Measurements from ENCODE around the gene NRXN3. TPM values are rescaled to one million over a fixed set of nuclear protein-coding genes. Genes with fewer than 3 reads are reported as not detected.

The NRXN3 gene
- total RNA-seq, 3 donors from 2014 or later, result 2.1 to 27.3 (median 2.6) TPM

DNA sequence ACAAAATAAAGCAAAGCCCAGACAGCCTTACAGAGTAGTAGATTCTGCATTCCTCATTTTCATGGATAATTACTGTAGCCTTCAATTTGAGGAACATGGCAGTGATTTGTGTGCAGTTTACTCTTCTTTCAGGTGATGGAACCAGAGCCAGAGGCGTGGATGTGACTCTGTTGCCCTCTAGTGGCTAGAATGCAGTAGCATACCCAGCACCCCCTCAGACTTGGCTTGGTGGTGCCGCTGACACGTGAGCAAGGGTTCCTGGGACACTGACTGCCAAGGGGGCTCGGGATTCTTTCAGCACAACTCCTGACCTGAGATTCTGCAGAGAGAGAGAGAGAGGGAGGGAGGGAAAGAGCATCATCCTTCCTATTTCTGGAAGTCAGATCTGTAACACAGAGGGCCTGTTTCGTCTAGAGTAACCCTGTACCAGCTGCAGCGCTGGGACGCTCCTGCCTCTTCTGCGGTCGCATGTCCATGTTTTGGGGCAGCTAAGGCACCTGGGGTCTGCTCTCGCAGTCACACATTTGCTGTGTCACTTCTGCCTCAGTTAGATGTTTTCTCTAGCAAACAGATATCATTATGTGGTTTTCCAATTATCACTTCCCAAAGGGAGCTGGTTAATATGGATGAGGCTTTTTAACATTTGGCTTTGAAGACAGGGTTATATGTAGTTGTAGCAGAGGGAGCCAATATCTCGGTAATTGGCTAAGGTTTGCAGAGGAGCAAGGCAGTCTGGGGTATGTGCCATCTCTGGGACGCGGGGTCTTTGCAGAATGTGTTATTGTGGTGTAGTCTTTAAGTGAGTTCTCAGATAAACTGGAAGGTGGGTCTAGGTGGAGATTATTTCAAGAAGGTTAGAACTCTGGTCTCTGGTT is 428.1 kb downstream of the NRXN3 start:
- H3K9me3 ChIP-seq, result no peaks in the 10 kb centered on the region
- peak; percentile 81 for ATAC-seq
- H3K36me3 ChIP-seq (ENCODE audit: low read depth), result no peaks in the 10 kb centered on the region
- TF ChIP-seq, protein P1, sequence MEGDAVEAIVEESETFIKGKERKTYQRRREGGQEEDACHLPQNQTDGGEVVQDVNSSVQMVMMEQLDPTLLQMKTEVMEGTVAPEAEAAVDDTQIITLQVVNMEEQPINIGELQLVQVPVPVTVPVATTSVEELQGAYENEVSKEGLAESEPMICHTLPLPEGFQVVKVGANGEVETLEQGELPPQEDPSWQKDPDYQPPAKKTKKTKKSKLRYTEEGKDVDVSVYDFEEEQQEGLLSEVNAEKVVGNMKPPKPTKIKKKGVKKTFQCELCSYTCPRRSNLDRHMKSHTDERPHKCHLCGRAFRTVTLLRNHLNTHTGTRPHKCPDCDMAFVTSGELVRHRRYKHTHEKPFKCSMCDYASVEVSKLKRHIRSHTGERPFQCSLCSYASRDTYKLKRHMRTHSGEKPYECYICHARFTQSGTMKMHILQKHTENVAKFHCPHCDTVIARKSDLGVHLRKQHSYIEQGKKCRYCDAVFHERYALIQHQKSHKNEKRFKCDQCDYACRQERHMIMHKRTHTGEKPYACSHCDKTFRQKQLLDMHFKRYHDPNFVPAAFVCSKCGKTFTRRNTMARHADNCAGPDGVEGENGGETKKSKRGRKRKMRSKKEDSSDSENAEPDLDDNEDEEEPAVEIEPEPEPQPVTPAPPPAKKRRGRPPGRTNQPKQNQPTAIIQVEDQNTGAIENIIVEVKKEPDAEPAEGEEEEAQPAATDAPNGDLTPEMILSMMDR (IDR thresholded peaks at IDR 0.05), result peak; percentile 70
- no peaks in the 10 kb centered on the region for H3K4me1 ChIP-seq (ENCODE audit: low read depth)
- DNase-seq, result peak in 2 of 3 donors; percentile 28 to 53
- no peak overlapping the region for H3K4me3 ChIP-seq
- intact Hi-C loops (cut with DNase I, micrococcal nuclease), result no loop called here

DNA sequence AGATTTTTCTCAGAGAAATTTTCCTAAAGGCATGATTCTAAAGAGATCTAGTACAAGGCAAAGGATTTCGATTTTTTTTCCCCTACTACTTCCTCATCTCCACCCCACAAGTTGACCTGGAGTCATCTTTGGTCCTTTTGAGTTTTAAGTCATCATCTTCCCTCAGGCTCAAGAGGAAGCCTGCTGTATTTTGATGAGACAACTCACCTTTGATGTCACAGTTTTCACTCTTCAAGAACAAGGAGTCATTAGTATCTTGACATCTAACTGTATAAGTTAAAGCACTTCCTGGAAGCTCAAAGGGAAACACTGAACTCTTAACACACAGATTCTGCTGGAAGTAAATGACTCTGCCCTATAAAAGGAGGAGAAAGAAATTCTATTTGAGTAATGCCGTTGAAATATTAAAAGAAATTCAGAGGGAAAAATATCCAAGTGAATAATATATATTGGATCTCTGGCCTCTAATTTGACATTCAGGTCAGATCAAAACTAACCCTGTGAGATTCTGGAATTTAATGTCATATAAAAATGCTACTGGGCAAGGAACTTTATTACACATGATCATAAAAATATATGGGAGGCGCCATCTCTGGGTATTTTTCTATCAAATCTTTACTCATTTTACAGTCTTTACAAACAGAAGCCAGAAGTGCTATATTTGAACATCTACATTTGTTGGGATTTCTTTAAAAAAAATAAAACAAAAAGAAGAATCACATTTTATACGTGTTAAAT is 435.0 kb downstream of the NRXN3 start:
- Histone ChIP-seq H3K9me3 (no peaks in the 10 kb centered on the region), H3K4me1 (ENCODE audit: low read depth) (no peaks in the 10 kb centered on the region), H3K4me3 (no peak overlapping the region), H3K36me3 (ENCODE audit: low read depth) (no peaks in the 10 kb centered on the region)
- no peak for DNase-seq
- ATAC-seq, result peak; percentile 56
- intact Hi-C loops (cut with DNase I, micrococcal nuclease), result no loop called here
- TF ChIP-seq, protein P1 (IDR thresholded peaks at IDR 0.05), result no peak

DNA sequence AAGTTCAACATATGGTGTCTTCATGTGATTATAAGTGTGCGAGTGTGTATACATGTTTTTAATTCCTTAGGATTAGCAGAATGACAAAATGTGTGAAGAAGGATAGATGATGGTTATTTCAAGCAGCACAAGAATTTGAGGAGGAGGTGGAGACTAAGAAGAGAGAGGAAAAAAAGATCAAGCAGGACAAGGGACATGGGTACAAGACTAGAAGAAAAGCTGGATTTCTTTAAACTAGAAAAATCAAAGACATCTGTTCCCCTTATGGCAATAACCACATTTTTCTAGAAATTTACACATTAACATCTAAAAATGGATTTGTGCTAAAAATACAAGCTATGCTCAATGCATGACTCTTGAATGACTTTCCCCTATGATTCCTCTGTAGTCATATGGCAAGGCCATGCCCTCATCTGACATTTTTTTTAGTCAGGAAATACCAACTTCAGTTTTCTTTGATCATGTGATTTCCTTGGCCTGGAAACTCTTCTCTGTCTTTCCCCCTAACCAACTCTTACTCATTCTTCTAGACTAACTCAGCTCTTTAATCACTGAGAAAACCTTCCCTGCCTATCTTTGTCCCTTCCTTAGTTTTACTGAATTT is 435.8 kb downstream of the NRXN3 start:
- no peaks in the 10 kb centered on the region for H3K4me1 ChIP-seq (ENCODE audit: low read depth)
- H3K36me3 ChIP-seq (ENCODE audit: low read depth), result no peaks in the 10 kb centered on the region
- intact Hi-C loops (cut with DNase I, micrococcal nuclease), result no loop called here
- TF ChIP-seq, protein P1 (IDR thresholded peaks at IDR 0.05), result no peak
- no peaks in the 10 kb centered on the region for H3K9me3 ChIP-seq
- DNase-seq (no peak), ATAC-seq (no peak)
- no peak overlapping the region for H3K4me3 ChIP-seq

DNA sequence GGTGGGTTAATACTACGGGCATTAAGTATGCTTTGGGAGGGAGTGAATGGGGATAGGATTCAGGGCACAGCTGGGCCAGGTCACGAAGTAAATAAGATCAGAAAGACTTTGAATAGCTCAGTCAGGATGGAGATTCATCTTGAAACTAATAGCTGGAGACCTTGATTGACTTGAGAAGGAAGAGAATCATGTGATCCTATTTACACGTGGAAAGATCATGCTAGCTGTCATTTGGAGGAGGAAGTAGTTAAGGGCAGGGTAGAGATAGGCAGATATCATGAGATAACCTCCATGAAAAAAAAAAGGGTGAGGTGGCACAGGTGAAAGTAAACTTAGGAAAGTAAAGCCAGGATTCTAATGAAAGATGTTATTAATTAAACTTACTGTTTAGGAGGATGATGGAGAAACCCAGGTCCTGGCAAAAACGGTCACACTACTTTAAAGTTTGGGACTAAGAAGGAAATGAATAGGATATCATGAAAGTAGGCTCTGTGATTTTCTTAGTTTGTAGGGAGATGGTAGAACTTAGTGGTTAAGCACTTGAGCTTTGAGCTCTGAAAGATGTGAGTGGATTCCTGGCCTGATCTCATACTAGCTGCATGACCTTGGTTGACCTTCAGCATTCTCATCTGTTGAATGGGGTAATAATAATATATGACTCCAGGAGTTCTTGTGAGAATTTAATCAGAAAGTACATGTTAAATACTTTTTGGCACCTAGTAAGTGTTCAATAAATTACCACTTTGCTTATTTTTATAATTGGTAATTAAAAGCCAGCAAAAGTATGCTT is 439.0 kb downstream of the NRXN3 start:
- H3K4me3 ChIP-seq, result no peak overlapping the region
- TF ChIP-seq, protein P1 (IDR thresholded peaks at IDR 0.05), result no peak
- no peaks in the 10 kb centered on the region for H3K36me3 ChIP-seq (ENCODE audit: low read depth)
- intact Hi-C loops (cut with DNase I, micrococcal nuclease), result no loop called here
- H3K9me3 ChIP-seq, result no peaks in the 10 kb centered on the region
- peak; percentile 57 for ATAC-seq
- no peaks in the 10 kb centered on the region for H3K4me1 ChIP-seq (ENCODE audit: low read depth)
- DNase-seq, result no peak

DNA sequence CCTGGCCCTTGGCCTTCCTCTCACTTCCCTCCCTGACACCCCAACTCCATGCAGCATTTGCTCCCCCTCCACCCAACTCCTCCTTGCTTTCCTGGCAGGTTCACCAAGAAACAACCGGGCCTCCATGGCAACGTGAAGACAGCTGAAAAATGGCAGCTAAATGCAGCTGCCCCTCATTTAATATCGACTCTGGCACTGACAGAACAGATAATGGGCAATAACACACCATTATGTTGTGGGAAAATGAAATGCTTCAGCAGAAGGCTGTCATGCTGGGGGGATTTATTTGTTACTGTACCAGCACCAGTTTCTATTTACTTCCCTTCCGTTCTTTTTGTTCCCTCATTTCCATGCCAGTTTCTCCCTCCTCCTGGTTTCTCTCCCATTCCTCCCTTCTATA is 440.8 kb downstream of the NRXN3 start:
- TF ChIP-seq, protein P1 (IDR thresholded peaks at IDR 0.05), result no peak
- Histone ChIP-seq H3K9me3 (no peaks in the 10 kb centered on the region), H3K4me1 (ENCODE audit: low read depth) (no peaks in the 10 kb centered on the region), H3K36me3 (ENCODE audit: low read depth) (no peaks in the 10 kb centered on the region), H3K4me3 (no peak overlapping the region)
- ATAC-seq (no peak), DNase-seq (no peak)
- intact Hi-C loops (cut with DNase I, micrococcal nuclease), result no loop called here
